Mucosa of descending colon (tissue), 3 donors: ENCODE results near the gene NSUN6. TPM values are rescaled to one million over a fixed set of nuclear protein-coding genes. Genes with fewer than 3 reads are reported as not detected.

Experiments
- ATAC-seq: fragments of 200-7000 bp; cut with Tn5 transposase; one replicate; pipeline ENCODE4 v1.9.1; 2020; ENCODE audit warnings: mild to moderate bottlenecking, moderate library complexity
- DNase-seq, 3 donors: peaks; one replicate each; pipeline ENCODE4 v3.0.0-alpha.2; 2020
- H3K36me3 ChIP-seq: fragments of 200-600 bp; one replicate; pipeline ENCODE4 v1.8.0; 2021; ENCODE audit warnings: low read depth, mild to moderate bottlenecking
- H3K4me1 ChIP-seq: fragments of 200-600 bp; one replicate; pipeline ENCODE4 v1.8.0; 2021; ENCODE audit warnings: low read depth, mild to moderate bottlenecking
- H3K4me3 ChIP-seq: fragments of 200-600 bp; one replicate; pipeline ENCODE4 v1.8.0; 2021; ENCODE audit warnings: mild to moderate bottlenecking
- H3K9me3 ChIP-seq: fragments of 200-600 bp; one replicate; pipeline ENCODE4 v1.8.0; 2021; ENCODE audit warnings: mild to moderate bottlenecking
- CTCF ChIP-seq: fragments of 200-600 bp; IDR thresholded peaks from one replicate; pipeline ENCODE4 v1.8.0; 2022; ENCODE audit warnings: antibody characterized with exemption, mild to moderate bottlenecking
- intact Hi-C, 2 donors: fragments of 100-400 bp; cut with DNase I in 1 of 2; cut with micrococcal nuclease in 1 of 2; formaldehyde crosslinking; loops; one replicate each; pipeline versions ENCODE4 v1.11.0 to v1.11.1; 2022; cut with DNase I, micrococcal nuclease
- total RNA-seq, 3 donors: library from RNA; stranded (reverse); fragmentation: NEBNext Ultra II Directional in 2 of 3; extraction: Animal tissue kit (Norgen Biotek cat#: 25700) in 2 of 3; gene quantifications; one replicate each; pipeline versions ENCODE4 v1.2.1 to v1.2.4, GENCODE V29; 2021 to 2023
- donor health status: DM: no; HTN: no; CAD: no; lungs with moderate emphysema.
- donor health status: DM: no; HTN: no; CAD: no.
- donor health status: DM: no; HTN: yes; CAD: no.

NSUN6 gene
- total RNA-seq, 3 donors from 2014 or later, result 10.2 to 21.1 (median 13.6) TPM

- ATAC-seq, result no peak
- no peak for DNase-seq
- intact Hi-C loops, result no loop called here
- no peaks in the 10 kb centered on the region for H3K36me3 ChIP-seq
- H3K4me1 ChIP-seq, result peaks cover 10% of the 10 kb centered on the region
- H3K4me3 ChIP-seq, result no peak overlapping the region
- TF ChIP-seq CTCF, result no peak
- no peaks in the 10 kb centered on the region for H3K9me3 ChIP-seq
Observed at GRCh38 chr10:18608596-18608995, 42.8 kb downstream of the NSUN6 start.

GRCh38 chr10:18607503-18608378, 43.6 kb downstream of the NSUN6 start:
- H3K36me3 ChIP-seq, result no peaks in the 10 kb centered on the region
- ATAC-seq, result peak; percentile 37
- intact Hi-C loops, result no loop called here

GRCh38 chr10:18606051-18606695, 45.2 kb downstream of the NSUN6 start:
- TF ChIP-seq CTCF, result no peak
- Histone ChIP-seq H3K4me1 (peaks cover 7% of the 10 kb centered on the region), H3K4me3 (no peak overlapping the region), H3K36me3 (no peaks in the 10 kb centered on the region), H3K9me3 (no peaks in the 10 kb centered on the region)
- DNase-seq, result no peak
- intact Hi-C loops, result no loop called here
- ATAC-seq, result no peak

More at GRCh38 chr10:18607503-18608378, 43.6 kb downstream of the NSUN6 start:
- DNase-seq, result peak in 1 of 3 donors; percentile 43
- peaks cover 10% of the 10 kb centered on the region for H3K4me1 ChIP-seq
- H3K9me3 ChIP-seq, result no peaks in the 10 kb centered on the region
- H3K4me3 ChIP-seq, result no peak overlapping the region
- no peak for TF ChIP-seq CTCF

GRCh38 chr10:18601321-18601720, 50.1 kb downstream of the NSUN6 start:
- no peak for DNase-seq
- H3K36me3 ChIP-seq, result no peaks in the 10 kb centered on the region
- H3K9me3 ChIP-seq, result no peaks in the 10 kb centered on the region
- H3K4me1 ChIP-seq, result no peaks in the 10 kb centered on the region
- no peak overlapping the region for H3K4me3 ChIP-seq
- no peak for ATAC-seq
- intact Hi-C loops, result no loop called here
- TF ChIP-seq CTCF, result no peak

- Histone ChIP-seq H3K9me3 (no peaks in the 10 kb centered on the region), H3K4me1 (no peaks in the 10 kb centered on the region), H3K4me3 (no peak overlapping the region), H3K36me3 (no peaks in the 10 kb centered on the region)
- TF ChIP-seq CTCF, result no peak
- no peak for DNase-seq
- no peak for ATAC-seq
- intact Hi-C loops, result no loop called here
Observed at GRCh38 chr10:18599392-18599791, 52.0 kb downstream of the NSUN6 start.
